Measurements from ENCODE around the gene RPTOR.

Gene RPTOR

DNA sequence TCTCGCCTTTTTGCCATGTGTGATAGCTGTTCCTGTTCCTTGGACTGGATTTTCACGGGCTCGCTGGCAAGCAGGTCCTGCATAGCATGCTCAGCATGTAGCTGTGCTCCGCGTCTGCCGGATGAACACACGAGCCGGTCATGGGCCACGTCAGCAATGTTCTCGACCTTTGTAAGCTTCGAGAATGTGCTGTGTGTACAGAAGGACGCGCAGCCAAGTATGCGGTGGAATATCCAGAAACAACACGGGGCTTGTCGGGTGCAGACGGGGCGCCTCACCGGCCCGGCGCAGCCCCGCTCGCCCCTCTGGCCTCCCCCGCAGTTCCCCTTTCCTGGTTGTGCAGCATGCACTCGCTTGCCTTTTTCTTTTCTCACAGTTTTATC lies 42.2 kb downstream of the RPTOR start:
- DNase-seq (ENCODE audit: low spot score): peak; percentile 87

DNA sequence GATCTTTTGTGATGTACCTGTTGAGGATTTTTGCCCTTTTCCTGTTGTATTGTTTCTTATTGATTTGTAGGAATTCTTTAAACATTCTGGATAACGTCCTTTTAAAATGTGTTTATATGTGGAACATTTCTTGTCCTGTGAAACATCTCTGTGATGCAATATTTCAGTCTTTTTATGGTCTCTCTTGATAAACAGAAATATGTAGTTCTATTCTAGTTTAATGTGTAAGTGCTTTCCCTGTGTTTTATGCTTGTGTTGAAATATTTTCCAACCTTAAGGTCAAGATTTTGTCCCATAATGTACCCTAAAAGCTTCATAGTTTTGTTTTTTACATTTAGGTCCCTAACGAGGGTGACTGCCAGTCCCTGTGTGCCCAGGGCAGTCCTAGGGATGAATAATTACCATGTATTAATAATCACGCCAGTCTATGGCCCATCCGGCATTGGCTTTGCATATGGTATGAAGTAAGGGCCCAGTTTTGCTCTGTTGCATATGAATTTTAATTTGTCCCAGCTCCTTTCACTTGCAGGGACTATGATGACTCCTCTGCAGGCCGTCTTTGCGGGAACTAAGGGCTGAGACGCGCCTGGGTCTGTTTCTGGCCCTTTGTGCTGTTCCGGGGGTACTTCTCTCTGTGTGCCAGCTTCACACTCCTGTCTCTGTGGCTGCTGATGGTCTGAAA lies 44.2 kb downstream of the RPTOR start:
- no peak for DNase-seq (ENCODE audit: low spot score)

DNA sequence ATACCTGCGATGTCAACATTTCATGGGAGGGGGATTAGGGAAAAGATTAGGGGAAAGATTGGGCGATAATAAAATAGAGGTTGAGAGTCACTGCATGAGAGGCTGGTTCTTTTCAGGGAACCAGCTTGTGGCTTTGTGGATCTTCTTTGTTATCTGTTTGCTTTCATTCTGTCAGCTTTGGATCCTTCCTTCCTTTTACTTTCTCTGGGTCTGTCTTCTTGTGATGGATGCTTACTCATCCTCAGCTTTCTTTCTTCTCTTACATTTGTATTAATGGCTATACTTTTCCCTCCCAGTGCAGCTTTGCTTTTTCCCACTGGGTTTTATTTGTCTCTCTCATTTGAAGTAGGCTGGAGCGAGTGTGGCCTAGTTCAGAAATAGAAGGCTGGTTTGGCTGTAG lies 47.1 kb downstream of the RPTOR start:
- no peak for DNase-seq (ENCODE audit: low spot score)

DNA sequence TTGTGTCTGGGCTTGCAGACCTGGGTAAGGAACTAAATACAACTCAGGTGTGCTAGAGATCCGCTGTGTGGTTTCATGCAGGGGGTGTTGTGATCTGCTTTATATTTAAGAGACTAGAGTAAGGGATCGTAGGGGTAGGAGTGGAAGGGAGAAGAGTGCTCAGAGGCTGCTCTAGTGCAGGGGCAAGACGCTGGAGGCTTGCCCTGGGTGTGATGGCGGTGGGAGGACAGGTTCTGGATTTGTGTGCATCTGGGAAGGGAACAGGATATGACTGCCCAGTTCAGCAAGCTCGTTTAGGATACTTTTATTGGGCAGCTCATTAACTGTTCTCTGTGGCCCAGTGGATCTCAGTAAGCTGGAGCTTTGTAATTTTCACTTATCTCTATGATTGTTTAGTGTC lies 47.6 kb downstream of the RPTOR start:
- no peak for DNase-seq (ENCODE audit: low spot score)

DNA sequence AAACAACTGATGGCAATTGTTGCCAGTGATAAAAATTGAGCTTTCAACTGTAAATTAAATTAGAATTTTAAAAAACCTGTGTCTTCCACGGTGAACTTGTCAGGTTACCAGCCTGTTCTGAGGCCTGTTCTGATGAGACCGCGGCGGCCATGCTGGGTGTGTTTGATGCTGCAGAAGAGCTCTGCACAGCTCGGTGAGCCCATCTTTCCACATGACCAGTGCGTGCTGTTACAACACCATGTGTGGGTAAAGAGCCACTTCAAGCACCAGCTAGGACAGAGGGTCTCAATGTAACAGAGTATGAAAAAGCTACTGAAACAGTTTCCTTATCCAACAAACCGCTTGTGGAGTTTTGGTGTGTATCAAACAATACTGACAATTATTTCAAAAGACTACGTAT lies 48.5 kb downstream of the RPTOR start:
- DNase-seq (ENCODE audit: low spot score): no peak

DNA sequence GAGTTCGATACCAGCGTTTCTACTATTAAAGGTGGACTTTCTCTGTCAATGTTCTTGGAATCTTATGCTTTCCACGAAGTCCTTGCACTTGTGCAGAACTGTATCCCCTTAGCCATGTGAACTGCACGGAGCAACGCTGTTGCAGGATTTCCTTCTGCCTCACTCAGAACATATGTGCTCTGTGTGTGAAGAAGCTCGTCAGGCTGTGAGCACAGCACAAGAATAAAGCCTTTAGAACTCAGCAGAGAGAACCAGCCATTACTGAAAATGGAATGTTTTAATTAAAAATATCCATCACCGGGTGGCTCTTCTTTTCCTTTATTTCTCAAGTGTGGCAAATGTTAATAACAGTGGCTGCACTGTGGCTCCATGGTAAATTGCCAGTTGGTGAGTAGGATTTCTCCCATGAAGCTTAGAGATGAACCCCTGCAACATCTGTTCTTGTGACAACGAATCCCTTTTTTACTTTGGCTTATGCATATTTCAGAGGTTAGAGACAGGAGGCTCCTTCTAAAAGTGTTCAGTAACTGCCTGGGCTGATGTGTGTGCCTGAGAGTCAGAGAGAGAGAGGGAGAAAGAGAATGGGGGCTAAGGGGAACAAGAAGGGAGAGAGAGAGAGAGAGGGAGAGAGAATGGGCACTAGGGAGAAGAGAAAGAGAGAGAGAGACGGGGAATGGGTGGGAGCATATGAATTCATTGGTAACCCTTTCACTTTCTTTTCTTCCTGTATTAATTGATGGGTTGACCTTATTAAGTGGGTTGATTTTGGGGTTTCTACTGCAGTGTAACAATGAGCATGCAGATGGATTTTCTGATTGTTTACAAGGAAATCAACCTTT lies 50.0 kb downstream of the RPTOR start:
- no peak for DNase-seq (ENCODE audit: low spot score)

DNA sequence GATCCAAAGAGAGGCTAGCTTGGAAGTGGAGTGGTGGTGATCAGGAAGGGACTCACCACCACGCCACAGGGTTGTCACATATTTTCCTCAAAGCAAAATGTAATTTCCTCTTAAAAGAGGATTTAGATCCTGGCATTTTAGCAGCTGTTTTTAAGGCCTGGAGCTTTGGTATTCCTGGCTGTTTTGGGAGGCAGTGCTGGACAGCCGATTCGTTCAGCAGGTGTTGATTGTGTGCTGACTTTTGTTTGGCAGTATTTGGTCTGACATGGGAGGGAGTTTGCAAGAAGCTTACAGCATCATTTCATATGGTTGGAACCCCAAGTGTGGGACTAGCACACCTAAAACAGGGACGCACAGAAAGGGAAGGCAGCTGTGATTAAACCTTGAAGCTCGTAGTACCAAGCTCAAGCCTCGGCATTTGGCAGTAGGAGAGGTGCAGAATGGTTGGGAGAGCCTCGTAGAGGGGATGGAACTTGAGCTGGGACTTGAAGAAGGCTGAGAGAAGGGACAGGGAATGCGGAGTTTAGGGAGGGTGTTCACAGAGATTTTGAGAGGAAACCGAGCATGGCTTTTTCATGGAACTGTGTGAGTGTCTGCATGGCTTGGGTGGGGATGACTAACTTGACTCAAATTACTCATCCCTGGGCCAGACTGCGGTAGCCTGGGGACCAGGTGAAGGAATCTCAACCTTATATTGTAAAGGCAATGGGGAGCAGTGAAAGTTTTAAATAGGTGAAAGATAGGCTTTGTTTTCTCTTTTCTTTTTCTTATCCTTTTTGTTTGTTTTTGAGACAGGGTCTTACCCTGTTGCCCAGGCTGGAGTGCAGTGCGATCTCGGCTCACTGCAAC lies 52.3 kb downstream of the RPTOR start:
- DNase-seq (ENCODE audit: low spot score): no peak

DNA sequence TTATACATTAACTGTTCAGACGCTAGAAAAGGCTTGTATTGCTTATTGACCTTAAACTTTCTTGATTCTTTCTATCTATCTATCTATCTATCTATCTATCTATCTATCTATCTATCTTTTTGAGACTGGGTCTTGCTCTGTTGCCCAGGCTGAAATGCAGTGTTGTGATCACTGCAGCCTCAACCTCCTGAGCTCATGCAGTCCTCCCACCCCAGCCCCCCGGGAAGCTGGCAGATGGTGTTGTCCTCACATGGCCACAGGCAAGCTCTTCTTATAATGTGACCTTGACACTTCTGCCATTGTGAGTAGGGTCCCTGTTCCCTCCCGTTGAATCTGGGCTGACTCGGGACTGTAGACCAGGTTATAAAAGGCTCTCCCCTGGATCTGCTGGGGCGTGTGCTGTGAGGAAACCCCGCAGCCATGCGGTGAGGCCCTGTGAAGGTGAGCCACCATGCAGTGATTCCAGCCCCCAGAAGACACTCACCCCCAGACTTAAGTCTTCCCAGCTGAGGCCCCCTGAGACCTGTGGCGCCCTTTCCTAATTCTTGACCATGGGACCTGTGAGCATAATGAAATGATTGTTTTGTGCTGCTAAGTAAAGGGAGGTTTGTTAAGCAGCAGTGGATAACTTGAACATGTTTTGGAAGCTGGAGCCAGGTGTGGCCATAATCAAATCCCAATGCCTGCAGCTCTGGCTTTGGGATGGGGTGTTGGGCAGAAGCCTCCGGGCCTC lies 54.3 kb downstream of the RPTOR start:
- no peak for DNase-seq (ENCODE audit: low spot score)

DNA sequence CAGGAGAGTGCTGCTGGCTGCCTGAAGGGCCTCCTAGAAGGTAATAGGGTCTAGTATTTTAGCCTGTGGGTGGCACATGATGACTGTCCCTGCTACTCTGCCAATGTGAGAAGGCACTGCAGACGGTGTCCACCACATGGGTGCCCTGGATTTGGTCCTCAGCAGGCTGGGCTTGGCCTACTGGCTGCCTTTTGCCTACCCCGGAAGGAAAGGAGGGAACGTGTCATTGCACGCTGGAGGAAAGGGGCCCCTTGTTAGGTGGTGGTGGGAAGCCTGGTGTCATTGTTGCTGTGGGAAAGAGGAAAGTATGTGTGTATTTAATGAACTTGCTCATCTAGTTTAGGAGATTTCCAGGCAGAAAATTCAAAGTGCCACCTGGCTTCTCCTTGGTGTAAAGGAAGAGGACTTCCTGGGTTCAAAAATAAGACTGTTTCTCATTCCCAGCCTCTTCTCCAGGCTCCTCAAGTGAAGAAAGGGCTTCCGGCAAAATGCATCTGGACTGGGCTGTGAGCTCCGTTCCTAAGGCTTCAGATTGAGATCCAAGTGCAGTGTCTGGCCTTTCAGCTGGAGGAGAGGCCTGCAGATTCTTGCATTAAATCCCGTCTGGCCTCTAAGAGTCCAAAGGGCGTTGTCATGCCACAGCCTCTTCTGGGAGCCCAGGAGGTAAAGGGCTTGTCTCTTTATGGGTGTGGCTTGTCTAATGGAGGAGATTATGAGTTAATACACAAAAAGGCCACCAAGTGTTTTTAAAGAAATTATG lies 55.1 kb downstream of the RPTOR start:
- DNase-seq (ENCODE audit: low spot score): no peak

DNA sequence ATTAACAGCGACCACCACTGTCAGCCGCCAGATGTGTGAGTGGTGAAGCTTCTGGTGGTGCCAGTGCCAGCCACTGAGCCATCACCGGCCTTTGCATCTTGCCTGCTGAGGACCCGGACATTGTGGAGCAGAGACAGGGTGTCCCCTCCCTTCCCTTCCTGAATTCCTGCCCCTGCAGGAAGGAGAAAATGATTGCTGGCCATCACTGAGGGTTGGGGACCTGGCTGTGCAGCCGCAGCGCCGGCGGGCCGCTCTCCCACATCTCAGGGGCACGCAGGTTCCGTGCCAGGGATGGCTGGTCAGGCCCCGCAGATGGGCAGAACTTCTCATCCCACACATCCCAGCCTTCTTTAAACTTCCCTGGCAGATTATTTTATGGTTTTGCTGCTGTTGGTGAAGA lies 56.5 kb downstream of the RPTOR start:
- no peak for DNase-seq (ENCODE audit: low spot score)

DNA sequence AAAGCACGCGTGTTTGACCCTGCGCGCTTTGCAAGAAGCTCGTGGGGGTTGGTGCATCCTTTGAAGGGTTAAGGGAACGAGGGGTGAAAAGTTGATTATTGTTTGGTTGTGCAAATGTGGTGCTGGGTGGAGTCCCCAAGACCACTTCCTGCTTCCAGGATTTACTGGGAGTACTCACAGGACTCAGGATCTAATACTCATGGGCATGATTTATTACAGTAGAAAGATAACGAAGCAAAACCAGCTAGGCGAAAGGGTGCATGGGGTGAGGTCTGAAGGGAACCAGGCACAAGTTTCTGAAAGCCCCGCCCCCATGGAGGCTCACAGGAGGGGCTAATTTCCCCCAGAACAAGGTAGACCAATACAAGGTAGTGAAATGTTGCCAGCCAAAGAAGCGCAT lies 58.8 kb downstream of the RPTOR start:
- DNase-seq (ENCODE audit: low spot score): no peak

DNA sequence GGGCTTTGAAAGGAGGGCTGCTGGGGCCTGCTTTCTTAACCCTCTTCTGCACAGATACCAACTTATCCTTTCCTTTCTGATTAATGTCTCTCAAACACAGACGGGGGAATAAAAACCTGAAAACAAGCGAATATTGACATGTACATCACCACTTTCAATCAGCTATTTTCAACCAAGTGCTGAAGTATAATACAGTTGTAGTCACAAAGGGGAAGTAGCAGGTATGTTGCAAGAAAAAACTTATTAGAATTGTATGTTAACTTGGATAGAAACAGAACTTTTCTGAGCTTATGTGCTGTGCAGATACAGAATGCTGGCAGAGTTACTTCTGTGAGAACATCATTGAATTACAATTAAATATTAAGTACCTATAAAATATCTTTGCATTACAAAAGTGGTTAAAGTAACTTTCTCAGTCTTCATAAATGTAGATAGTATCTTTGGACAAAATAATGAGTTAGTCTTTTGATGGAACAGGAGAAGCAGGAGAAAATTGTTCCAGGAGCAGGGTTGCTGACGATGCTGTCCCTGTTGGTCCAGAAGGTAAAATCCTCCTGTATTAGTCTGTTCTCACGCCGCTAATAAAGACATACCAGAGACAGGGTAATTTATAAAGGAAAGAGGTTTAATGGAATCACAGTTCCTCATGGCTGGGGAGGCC lies 59.5 kb downstream of the RPTOR start:
- no peak for DNase-seq (ENCODE audit: low spot score)

DNA sequence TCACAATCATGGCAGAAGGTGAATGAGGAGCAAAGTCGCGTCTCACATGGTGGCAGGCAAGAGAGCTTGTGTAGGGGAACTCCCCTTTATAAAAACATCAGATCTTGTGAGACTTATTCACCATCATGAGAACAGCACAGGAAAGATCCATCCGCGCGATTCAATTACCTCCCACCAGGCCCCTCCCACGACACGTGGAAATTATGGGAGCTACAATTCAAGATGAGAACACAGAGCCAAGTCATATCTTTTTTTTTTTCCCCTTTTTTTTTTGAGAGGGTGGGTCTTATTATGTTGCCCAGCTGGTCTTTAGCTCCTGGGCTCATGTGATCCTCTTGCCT lies 60.0 kb downstream of the RPTOR start:
- DNase-seq (ENCODE audit: low spot score): no peak

DNA sequence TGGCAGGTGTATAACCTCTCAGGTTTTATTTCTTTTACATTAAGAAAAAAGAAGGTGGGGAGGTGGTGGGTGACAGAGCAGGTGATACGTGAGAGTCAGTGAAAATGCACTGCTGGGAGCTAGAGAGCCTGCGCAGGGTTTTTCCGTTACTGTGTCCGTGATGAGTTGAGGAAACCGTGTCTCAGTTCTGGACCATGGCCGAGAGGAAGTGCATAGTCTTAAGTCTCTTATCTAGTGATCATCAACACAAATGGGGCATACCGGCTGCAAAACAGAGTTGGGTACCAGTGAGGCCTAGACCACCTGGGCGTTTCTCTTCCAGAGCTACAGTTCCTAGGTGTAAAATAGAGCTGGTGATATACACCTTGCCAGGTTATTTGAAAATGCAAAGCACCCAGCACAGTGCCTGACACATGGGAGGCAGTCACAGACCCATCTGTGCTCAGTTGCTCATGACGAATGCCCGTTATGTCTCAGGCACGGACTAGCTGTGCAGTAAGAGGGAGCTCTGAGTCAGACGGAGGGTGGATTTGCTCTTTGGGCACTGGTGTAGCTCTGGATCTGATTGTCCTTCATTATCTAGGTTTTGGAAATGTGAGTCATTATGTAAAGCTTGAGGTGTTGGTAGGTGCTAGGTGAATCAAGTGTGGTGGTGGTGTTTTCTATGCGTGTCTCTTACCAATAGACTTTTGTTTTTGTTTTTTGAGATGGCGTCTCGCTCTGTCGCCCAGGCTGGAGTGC lies 60.9 kb downstream of the RPTOR start:
- DNase-seq (ENCODE audit: low spot score): no peak

DNA sequence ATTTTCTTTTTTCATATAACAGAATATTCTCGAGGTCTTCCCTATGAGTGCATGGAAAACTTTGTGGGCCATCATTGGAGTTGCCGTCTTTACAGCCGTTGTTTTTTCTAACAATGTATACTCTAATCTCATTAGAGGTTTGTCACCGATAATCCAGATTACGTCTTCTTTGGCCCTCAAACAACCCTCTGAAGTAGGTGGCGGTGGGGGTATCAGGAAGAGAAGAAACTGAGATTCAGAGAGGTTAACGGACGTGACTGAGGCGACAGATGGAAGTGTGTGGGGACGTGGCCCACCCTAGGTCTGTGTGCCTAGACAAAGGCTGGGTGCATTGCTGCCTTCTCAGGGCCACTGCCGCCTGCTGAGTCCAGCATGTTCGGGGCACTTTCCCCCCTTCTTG lies 63.7 kb downstream of the RPTOR start:
- no peak for DNase-seq (ENCODE audit: low spot score)

DNA sequence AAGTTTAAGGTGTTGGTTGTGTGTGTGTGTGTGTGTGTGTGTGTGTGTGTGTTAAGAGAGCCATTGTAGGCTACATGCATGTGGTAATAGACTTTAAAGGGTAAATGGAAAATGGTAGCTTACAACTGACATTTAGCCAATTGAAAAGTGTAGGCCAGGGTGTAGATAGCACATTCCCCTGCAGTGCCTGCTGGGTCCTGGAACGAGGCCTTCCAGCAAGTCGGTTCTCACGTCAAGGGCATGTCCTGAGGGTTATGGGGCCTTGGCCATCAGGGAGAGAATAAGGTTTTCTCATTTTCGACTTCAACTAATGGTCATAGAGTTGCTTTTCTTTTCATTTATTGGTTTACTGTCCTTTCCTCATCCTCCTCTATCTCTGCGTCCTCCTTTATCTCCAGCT lies 65.1 kb downstream of the RPTOR start:
- no peak for DNase-seq (ENCODE audit: low spot score)

DNA sequence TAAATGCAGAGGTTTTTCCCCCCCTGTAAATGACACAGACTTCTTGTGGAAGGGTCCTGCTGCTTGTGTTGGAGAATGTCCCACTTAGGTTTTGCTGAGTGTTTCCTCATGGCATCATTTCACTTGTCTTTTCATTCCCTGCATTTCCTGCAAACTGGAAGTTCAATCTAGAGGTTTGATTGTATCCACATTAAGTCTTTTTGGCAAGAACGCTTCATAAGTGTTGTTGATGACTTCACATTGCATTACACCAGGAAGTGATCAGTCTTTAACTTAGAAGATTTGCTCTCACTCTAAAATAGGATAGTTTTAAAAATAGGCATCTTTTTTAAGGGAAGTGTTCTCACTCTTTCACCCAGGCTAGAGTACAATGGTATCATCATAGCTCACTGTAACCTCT lies 67.2 kb downstream of the RPTOR start:
- DNase-seq (ENCODE audit: low spot score): no peak

DNA sequence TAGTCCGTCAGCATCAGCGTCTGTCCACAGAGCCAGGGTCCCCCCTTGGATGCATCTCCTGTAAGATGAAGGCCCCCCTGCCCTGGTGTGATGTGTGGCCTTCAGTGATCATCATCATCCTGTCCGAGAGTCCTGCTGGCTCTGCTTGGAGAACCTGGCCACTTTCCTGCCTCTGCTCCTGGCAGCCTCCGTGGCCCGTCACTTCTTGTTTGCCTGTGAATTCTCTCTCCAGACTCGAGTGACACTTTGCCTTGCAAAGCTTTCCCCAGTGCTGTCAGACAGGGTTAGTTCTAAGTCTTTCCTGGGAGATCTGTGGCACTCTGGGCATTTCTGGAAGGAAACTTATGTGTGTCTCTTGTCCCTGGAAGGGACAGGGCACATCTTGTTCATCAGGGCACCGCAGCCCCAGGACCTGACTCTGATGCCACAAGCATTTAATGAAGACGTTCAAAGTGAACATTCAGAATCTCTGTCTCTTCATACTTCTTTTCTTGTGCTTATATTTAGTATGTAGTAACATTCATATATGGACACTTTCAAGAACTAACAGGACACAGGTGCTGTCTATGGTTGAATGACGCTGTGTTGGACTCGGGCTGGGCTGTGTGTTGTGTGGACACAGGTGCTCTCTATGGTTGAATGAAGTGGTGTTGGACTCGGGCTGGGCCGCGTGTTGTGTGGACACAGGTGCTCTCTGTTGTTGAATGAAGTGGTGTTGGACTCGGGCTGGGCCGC lies 68.5 kb downstream of the RPTOR start:
- no peak for DNase-seq (ENCODE audit: low spot score)

DNA sequence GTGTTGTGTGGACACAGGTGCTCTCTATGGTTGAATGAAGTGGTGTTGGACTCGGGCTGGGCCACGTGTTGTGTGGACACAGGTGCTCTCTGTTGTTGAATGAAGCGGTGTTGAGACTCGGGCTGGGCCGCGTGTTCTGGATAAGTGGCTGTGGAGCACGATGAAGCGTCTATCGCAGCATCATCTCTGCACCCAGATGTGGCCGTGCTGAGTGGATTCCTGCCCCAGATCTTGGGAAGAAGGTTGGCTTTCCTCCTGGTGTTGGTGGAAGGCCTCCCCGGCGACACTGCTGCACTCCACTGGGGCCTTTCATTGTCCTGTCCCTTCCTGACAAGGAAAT lies 69.1 kb downstream of the RPTOR start:
- no peak for DNase-seq (ENCODE audit: low spot score)
